Ectodermal cell (in vitro differentiated cells): ENCODE results near the gene PABPN1L.

Experiments used
- H3K27ac ChIP-seq: 2 replicates; pipeline ENCODE4 v1.7.0; 2013; ENCODE audit warnings: mild to moderate bottlenecking, low read depth, low read length; ENCODE audit not compliant: insufficient read depth, poor library complexity, severe bottlenecking
- H3K27me3 ChIP-seq: 2 replicates; pipeline ENCODE4 v1.7.0; 2013; ENCODE audit warnings: mild to moderate bottlenecking, low read length; ENCODE audit not compliant: insufficient read depth, control insufficient read depth, poor library complexity, severe bottlenecking
- H3K36me3 ChIP-seq: one replicate; pipeline ENCODE4 v1.7.0; 2013; ENCODE audit warnings: low read length; ENCODE audit not compliant: control insufficient read depth, insufficient read depth
- H3K4me1 ChIP-seq: one replicate; pipeline ENCODE4 v1.7.0; 2013; ENCODE audit warnings: low read length; ENCODE audit not compliant: control insufficient read depth, insufficient read depth
- H3K4me3 ChIP-seq: 2 replicates; pipeline ENCODE4 v1.7.0; 2013; ENCODE audit warnings: low read depth, low read length, control low read depth; ENCODE audit not compliant: insufficient read depth
- H3K9me3 ChIP-seq: 2 replicates; pipeline ENCODE4 v1.7.0; 2013; ENCODE audit warnings: mild to moderate bottlenecking, low read length, moderate library complexity; ENCODE audit not compliant: control insufficient read depth
- WGBS, 2 experiments: methylation state at CpG; one replicate each; pipeline ENCODE4 v1.1.7; 2013; ENCODE audit warnings: missing lambda C conversion rate in 2 of 2; 5-methylcytosine and 5-hydroxymethylcytosine counted together

PABPN1L gene

DNA sequence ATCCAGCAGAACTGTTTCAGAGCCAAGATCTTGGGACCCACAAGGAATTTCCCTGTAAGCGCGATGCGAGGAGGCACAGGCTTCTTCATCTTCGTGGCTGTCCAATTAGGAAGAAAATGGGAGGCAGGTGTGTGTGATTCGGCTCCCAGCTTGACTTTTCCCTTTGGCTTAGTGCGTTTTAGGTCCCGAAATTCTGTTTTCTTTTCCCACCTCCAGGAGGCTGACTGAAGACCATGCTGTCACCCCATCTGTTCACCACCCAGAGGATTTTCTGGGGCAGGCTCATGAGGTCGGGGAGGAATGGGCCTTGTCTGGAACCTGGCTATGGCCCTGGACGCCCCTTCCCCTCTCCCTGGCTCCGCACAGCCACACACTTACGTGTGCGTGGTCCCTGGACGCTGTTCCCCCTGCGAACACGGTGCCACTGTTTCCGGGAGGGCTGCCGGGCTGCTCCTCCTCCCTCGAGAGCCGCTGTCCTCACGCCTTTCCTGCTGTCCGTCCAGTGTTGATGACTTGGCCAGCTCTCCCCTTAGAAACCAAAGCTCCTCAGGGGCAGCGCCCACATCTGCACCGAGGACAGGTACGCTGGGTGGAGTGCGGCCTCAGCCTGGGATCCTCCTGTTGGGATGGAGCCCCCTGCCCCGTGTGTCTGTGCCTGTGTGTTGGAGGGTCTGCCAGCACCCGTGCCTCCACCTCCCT is 2.7 kb upstream of the PABPN1L start:
- Histone ChIP-seq H3K4me1 (no peaks in the 10 kb centered on the region), H3K27me3 (no peaks in the 10 kb centered on the region), H3K27ac (no peak overlapping the region), H3K36me3 (no peaks in the 10 kb centered on the region), H3K4me3 (no peak overlapping the region), H3K9me3 (no peaks in the 10 kb centered on the region)
- 91 to 93% methylated on average over 27 of the region's 27 CpGs for WGBS, 2 experiments

DNA sequence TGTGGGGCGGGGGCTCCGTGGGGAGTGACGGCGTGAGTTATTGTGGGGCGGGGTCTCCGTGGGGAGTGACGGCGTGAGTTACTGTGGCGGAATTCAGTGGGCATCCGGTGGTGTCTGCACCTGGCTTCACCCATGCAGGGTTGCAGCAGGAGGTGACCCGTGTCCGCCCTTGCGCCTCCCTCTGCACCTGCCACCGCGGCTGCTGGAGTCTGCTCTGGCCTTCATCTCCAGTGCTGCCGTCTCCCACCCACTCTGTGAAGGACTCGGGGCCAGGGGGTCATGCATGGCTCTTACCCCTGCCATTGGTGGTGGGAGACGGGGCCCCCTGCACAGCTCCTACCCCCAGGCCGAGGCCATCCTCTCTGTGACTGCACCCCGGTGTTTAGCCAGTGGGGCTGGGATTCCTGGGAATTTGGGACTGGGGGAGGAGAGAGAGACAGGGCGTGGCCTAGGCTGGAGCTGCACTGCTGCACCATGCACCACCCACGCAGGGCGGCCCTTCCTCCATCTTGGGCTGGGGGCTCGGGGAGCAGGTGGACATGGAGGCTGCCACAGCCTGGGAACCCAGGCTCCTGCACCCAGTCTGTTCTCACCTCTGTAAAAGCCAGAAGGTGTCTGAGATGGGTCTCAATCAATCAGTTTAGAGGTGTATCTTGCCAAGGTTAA is 1.3 kb upstream of the PABPN1L start:
- Histone ChIP-seq H3K4me3 (no peak overlapping the region), H3K36me3 (no peaks in the 10 kb centered on the region), H3K27ac (no peak overlapping the region), H3K4me1 (no peaks in the 10 kb centered on the region), H3K27me3 (no peaks in the 10 kb centered on the region), H3K9me3 (no peaks in the 10 kb centered on the region)
- WGBS, 2 experiments, result 92 to 93% methylated on average over 24 of the region's 24 CpGs

DNA sequence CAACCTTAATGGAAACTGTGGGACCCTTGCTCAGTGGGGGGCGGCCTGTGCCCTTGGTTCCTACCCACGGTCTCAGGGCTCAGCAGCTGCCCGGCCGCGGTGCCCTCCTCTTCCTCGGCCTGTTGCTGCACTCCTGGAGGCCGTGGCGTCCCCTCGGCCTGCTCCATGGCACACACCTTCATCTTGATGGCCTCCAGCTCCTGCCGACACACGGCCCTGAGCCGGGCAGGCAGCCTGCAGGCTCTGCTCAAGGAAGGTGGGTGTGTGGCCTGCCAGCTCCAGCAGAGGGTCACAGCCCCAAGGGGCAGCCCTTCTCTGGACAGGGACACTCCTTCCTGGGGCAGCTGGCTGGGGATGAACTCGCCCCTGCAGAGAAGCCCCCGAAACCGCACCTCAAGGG is 718 bp downstream of the PABPN1L start:
- 91 to 94% methylated on average over 15 of the region's 15 CpGs for WGBS, 2 experiments
- no peaks in the 10 kb centered on the region for H3K9me3 ChIP-seq
- H3K27ac ChIP-seq, result no peak overlapping the region
- H3K4me3 ChIP-seq, result no peak overlapping the region
- peaks cover under 1% of the 10 kb centered on the region for H3K36me3 ChIP-seq
- no peaks in the 10 kb centered on the region for H3K4me1 ChIP-seq
- no peaks in the 10 kb centered on the region for H3K27me3 ChIP-seq

DNA sequence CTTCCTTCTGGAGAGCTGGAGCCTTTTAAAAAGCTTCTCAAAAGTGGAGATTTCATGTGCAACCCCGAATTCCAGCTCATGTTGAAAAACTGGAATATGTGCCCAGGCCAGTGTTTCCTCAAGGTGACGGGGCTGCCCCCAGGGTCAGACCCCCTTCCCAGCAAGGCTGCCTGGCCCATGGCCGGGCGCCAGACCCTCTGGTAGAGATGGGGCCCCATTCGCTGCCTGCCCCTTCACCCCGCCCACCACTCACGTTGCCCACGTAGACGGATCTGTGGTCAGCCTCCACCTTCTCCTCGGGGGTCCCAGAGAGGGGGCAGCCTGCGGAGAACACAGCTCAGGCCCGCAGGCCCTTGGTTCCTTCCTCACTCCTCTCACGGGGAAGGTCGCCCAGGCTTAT is 1.1 kb downstream of the PABPN1L start:
- H3K4me3 ChIP-seq, result no peak overlapping the region
- H3K9me3 ChIP-seq, result no peaks in the 10 kb centered on the region
- H3K4me1 ChIP-seq, result no peaks in the 10 kb centered on the region
- peaks cover 5% of the 10 kb centered on the region for H3K36me3 ChIP-seq
- WGBS, 2 experiments, result 89 to 91% methylated on average over 14 of the region's 14 CpGs
- no peak overlapping the region for H3K27ac ChIP-seq
- no peaks in the 10 kb centered on the region for H3K27me3 ChIP-seq

DNA sequence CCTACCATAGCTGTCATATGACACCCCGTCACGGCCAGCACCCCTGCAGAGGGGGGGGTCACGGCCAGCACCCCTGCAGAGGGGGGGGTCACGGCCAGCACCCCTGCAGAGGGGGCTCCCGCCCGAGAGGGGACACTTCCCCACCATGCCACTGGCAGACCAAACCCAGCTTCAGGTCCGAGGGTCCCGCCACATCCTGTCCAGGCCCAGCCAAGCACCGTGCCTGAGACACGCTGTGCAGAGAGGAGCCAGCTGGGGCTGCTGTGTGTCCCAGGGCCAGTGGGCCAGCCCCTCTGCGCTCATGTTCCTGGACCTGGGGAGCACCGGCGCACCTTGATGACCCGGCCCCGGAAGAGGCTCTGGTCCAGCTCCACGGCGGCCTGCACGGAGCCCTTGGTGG is 1.9 kb downstream of the PABPN1L start:
- Histone ChIP-seq H3K9me3 (no peaks in the 10 kb centered on the region), H3K27me3 (no peaks in the 10 kb centered on the region), H3K36me3 (peaks cover 9% of the 10 kb centered on the region), H3K4me1 (no peaks in the 10 kb centered on the region), H3K4me3 (no peak overlapping the region), H3K27ac (no peak overlapping the region)
- WGBS, 2 experiments, result 91 to 92% methylated on average over 18 of the region's 18 CpGs

- no peak overlapping the region for H3K4me3 ChIP-seq
- no peaks in the 10 kb centered on the region for H3K9me3 ChIP-seq
- 88 to 92% methylated on average over 15 of the region's 15 CpGs for WGBS, 2 experiments
- no peaks in the 10 kb centered on the region for H3K27me3 ChIP-seq
- H3K4me1 ChIP-seq, result no peaks in the 10 kb centered on the region
- no peak overlapping the region for H3K27ac ChIP-seq
- peaks cover 13% of the 10 kb centered on the region for H3K36me3 ChIP-seq
These were observed 2.4 kb downstream of the PABPN1L start for GRCh38 chr16:88864099-88864498.

- no peaks in the 10 kb centered on the region for H3K9me3 ChIP-seq
- H3K27ac ChIP-seq, result no peak overlapping the region
- H3K4me1 ChIP-seq, result no peaks in the 10 kb centered on the region
- H3K36me3 ChIP-seq, result peaks cover 13% of the 10 kb centered on the region
- H3K27me3 ChIP-seq, result no peaks in the 10 kb centered on the region
- no peak overlapping the region for H3K4me3 ChIP-seq
- 93% methylated on average over 13 of the region's 13 CpGs for WGBS, 2 experiments
These were observed 3.0 kb downstream of the PABPN1L start for GRCh38 chr16:88863426-88863825.

DNA sequence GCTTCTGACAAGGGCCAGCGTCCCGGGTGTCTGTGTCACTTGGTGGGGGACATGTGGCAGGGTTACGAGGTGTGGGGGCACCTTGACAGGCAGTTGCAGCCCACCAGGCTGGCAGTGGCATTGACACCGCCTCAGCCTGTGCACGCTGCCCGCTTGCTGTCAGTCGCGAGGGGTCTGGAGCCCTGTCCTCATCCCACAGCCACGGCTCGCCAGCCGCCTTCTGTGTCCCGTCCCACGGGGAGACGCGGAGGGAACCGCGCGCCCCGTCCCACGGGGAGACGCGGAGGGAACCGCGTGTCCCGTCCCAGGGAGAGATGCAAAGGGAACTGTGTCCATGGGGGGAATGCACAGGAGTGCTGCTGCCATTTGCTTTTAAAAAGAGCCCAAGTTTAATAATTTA is 3.5 kb downstream of the PABPN1L start:
- no peak overlapping the region for H3K27ac ChIP-seq
- H3K27me3 ChIP-seq, result no peaks in the 10 kb centered on the region
- H3K4me1 ChIP-seq, result peaks cover 3% of the 10 kb centered on the region
- H3K36me3 ChIP-seq, result peaks cover 13% of the 10 kb centered on the region
- 92 to 93% methylated on average over 25 of the region's 25 CpGs for WGBS, 2 experiments
- H3K4me3 ChIP-seq, result no peak overlapping the region
- no peaks in the 10 kb centered on the region for H3K9me3 ChIP-seq

DNA sequence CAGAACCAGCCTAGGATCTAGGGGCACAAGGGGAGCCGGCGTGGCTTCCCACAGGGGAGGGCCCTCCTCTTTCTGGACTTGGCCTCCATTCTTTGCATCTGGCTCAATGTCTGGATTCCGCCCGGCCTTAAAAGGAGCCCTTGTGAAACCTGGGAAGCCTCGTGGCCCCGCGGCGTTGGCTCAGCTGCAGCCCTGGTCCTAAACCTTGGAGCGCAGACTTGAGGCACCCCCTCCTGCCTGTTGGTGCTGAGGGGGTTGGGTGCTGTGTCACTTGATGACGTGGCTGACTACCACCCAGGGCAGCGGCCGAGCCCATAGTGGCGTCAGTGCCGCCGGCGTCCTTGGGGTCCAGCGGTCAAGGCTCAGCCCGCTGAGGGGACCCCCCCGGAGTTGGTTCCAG is 5.1 kb downstream of the PABPN1L start:
- Histone ChIP-seq H3K9me3 (no peaks in the 10 kb centered on the region), H3K27ac (no peak overlapping the region), H3K36me3 (peaks cover 13% of the 10 kb centered on the region), H3K4me1 (peaks cover 4% of the 10 kb centered on the region), H3K4me3 (no peak overlapping the region), H3K27me3 (no peaks in the 10 kb centered on the region)
- WGBS, 2 experiments, result 96% methylated on average over 19 of the region's 19 CpGs

- Histone ChIP-seq H3K27me3 (no peaks in the 10 kb centered on the region), H3K9me3 (no peaks in the 10 kb centered on the region), H3K36me3 (peaks cover 13% of the 10 kb centered on the region), H3K4me1 (peaks cover 10% of the 10 kb centered on the region), H3K4me3 (no peak overlapping the region), H3K27ac (no peak overlapping the region)
- 95 to 96% methylated on average over 20 of the region's 20 CpGs for whole genome bisulfite sequencing, 2 experiments
These were observed 6.9 kb downstream of the PABPN1L start for GRCh38 chr16:88859381-88860091.
